Testis (tissue), 3 donors: ENCODE results near the gene CRK. TPM values are rescaled to one million over a fixed set of nuclear protein-coding genes. Genes with fewer than 3 reads are reported as not detected.

Experiments used
- DNase-seq: peaks from one replicate; pipeline ENCODE4 v3.0.0-alpha.2; 2019
- H3K27ac ChIP-seq, 2 donors: fragments of 200-600 bp; sonication (generic); one replicate each; pipeline ENCODE4 v1.5.1; 2019
- H3K27me3 ChIP-seq: fragments of 200-600 bp; sonication (generic); one replicate; pipeline ENCODE4 v1.5.1; 2019
- H3K36me3 ChIP-seq: fragments of 200-600 bp; sonication (generic); one replicate; pipeline ENCODE4 v1.5.1; 2017; ENCODE audit warnings: low read depth; ENCODE audit errors: missing control alignments
- H3K4me1 ChIP-seq: fragments of 200-600 bp; sonication (generic); one replicate; pipeline ENCODE4 v1.5.1; 2019
- H3K4me3 ChIP-seq, 2 donors: fragments of 200-600 bp; sonication (generic); one replicate each; pipeline ENCODE4 v1.5.1; 2017 to 2019
- H3K9me3 ChIP-seq: fragments of 200-600 bp; sonication (generic); one replicate; pipeline ENCODE4 v1.5.1; 2017
- POLR2A ChIP-seq: fragments of 450-650 bp; IDR thresholded peaks from one replicate; pipeline ENCODE4 v1.6.1; 2017; ENCODE audit warnings: antibody characterized with exemption, mild to moderate bottlenecking, moderate library complexity
- WGBS, 2 donors: methylation state at CpG; one replicate each; pipeline ENCODE4 v1.1.5; 2018; 5-methylcytosine and 5-hydroxymethylcytosine counted together
- intact Hi-C: fragments of 100-400 bp; cut with DNase I; formaldehyde crosslinking; loops from one replicate; pipeline ENCODE4 v1.15.1; 2023; ENCODE audit warnings: low total_unique reads
- polyA plus RNA-seq: library from polyadenylated mRNA; stranded (reverse); fragments of 350-450 nt; fragmentation: Illumina TruSeq; extraction: RNeasy Lipid Tissue Mini Kit (QIAGEN cat#74804); gene quantifications from one replicate; pipeline ENCODE4 v1.2.3, GENCODE V29; 2014; ENCODE audit warnings: low read depth, low replicate concordance; ENCODE audit not compliant: insufficient read depth
- total RNA-seq, 2 donors: library from RNA; depleted of rRNA; stranded (reverse); fragments of >200 nt; gene quantifications; one replicate each; pipeline ENCODE4 v1.2.3, GENCODE V29; 2016
- TF ChIP-seq, protein P1 (sequence below), 3 experiments: fragments of 450-650 bp in 2 of 3; fragments of 200-600 bp in 1 of 3; sonication (generic) in 1 of 3; IDR thresholded peaks; one replicate each; pipeline ENCODE4 v1.5.1; 2016 to 2019; ENCODE audit warnings: antibody characterized with exemption in 3 of 3, mild to moderate bottlenecking in 2 of 3, moderate library complexity in 1 of 3

Gene CRK
- total and polyA plus RNA-seq, 3 donors from 2014 or later: 45.7 to 79.1 (median 68.4) TPM

DNA sequence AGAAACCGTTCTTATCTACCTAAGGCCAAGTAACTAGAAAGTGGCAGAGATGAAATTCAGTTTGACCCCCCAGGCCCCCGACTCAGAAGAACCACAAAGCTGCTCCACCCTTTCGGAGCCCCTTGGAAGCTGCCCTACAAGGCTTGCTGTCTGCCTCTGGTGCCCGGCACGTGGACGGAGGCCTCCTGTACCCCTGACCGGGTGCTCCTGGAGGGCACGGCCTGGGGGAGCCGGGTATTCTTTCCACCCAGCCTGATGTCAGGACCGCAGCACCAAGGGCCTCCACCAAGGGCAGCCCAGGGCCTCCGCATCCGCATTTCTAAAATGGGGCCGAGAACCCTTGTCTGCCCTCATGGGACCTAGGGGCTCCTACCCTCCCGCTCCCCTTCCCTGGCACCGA lies 15.5 kb upstream of the CRK start:
- WGBS, 2 donors: 70 to 81% methylated on average over 13 to 15 of the region's 15 CpGs
- H3K27ac ChIP-seq: no peak overlapping the region
- intact Hi-C loops: no loop called here
- H3K4me1 ChIP-seq: peaks cover 4% of the 10 kb centered on the region
- no peaks in the 10 kb centered on the region for H3K36me3 ChIP-seq
- no peak for DNase-seq
- H3K9me3 ChIP-seq: no peaks in the 10 kb centered on the region
- peak overlapping the region in 1 of 2 donors; percentile 18 for H3K4me3 ChIP-seq
- no peak for TF ChIP-seq POLR2A
- TF ChIP-seq, protein P1, sequence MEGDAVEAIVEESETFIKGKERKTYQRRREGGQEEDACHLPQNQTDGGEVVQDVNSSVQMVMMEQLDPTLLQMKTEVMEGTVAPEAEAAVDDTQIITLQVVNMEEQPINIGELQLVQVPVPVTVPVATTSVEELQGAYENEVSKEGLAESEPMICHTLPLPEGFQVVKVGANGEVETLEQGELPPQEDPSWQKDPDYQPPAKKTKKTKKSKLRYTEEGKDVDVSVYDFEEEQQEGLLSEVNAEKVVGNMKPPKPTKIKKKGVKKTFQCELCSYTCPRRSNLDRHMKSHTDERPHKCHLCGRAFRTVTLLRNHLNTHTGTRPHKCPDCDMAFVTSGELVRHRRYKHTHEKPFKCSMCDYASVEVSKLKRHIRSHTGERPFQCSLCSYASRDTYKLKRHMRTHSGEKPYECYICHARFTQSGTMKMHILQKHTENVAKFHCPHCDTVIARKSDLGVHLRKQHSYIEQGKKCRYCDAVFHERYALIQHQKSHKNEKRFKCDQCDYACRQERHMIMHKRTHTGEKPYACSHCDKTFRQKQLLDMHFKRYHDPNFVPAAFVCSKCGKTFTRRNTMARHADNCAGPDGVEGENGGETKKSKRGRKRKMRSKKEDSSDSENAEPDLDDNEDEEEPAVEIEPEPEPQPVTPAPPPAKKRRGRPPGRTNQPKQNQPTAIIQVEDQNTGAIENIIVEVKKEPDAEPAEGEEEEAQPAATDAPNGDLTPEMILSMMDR (IDR thresholded peaks at IDR 0.05): no peak
- no peaks in the 10 kb centered on the region for H3K27me3 ChIP-seq

DNA sequence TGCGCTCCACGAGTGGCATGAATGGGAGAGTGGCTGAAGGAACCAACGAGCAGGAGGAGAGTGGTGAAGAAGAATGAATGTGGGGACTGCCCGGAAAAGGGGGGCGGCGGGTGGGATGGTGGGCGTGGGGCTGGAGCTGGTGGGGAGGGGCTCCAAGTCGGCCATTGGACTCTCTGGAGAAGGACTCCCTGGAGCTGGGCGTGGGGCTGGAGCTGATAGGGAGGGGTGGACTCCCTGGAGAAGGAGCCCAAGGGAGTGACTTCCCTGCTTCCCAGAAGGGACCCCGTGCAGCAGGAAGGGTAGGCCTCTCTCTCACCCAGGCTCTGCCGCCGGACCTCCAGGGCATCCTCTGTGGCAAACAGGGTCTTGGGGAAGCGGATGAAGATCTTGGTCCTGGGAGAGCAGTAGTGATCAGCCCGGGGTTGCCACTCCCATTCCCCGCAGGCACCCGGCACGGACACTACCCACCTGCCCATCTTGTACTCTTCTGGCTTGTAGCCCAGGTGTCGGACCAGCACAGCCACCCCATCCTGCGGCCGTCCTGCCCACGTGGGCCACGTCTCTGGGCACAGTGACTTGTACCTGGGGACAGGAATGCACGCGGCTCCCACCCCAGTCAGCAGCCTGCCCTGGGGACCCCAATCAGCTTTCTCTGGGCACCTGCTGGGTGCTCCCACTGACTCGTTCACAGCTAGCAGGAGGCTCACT lies 14.9 kb upstream of the CRK start:
- Histone ChIP-seq H3K9me3 (no peaks in the 10 kb centered on the region), H3K4me3 (no peak overlapping the region), H3K27ac (no peak overlapping the region), H3K4me1 (peaks cover 4% of the 10 kb centered on the region), H3K36me3 (no peaks in the 10 kb centered on the region), H3K27me3 (no peaks in the 10 kb centered on the region)
- WGBS, 2 donors: 83 to 86% methylated on average over 13 to 25 of the region's 25 CpGs
- no peak for DNase-seq
- TF ChIP-seq, protein P1 (IDR thresholded peaks at IDR 0.05): no peak
- no peak for TF ChIP-seq POLR2A
- intact Hi-C loops: no loop called here

DNA sequence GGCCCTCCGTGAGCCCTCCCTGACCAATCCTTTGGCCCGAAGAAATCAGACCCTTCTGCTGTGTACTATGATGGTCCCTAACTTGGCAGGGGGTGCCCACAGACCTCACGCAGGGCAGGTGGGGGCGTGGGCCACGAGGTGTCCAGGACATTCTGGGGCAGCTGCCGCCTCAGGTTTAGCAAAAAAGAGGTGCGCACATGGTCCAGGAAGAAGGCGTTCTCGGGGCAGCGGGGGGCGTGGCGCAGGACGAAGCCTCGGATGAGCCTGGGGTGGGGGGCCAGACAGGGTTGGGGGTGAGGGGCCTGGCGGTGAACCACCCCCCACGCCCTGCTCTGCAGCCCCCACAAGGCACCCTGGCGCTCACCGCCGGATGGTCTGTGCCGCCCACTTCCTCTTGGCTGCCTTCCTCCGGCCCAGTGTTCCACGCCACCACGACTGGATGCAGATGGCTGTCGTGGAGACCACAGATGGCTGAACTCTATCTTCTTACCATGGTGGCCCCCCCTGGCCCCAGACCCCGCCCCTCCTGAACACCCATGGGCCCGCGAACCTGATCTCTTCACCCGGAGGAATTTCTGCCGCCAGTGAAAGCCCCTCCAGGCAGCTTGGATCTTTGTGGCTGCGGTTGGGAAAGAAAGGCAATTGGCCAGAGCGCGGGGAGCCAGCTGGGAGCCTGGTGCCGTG lies 14.2 kb upstream of the CRK start:
- DNase-seq: no peak
- WGBS, 2 donors: 72 to 79% methylated on average over 28 to 31 of the region's 33 CpGs
- Histone ChIP-seq H3K27me3 (no peaks in the 10 kb centered on the region), H3K27ac (no peak overlapping the region), H3K4me3 (no peak overlapping the region), H3K4me1 (peaks cover 4% of the 10 kb centered on the region), H3K9me3 (no peaks in the 10 kb centered on the region), H3K36me3 (no peaks in the 10 kb centered on the region)
- no peak for TF ChIP-seq POLR2A
- TF ChIP-seq, protein P1 (IDR thresholded peaks at IDR 0.05): no peak
- intact Hi-C loops: no loop called here

DNA sequence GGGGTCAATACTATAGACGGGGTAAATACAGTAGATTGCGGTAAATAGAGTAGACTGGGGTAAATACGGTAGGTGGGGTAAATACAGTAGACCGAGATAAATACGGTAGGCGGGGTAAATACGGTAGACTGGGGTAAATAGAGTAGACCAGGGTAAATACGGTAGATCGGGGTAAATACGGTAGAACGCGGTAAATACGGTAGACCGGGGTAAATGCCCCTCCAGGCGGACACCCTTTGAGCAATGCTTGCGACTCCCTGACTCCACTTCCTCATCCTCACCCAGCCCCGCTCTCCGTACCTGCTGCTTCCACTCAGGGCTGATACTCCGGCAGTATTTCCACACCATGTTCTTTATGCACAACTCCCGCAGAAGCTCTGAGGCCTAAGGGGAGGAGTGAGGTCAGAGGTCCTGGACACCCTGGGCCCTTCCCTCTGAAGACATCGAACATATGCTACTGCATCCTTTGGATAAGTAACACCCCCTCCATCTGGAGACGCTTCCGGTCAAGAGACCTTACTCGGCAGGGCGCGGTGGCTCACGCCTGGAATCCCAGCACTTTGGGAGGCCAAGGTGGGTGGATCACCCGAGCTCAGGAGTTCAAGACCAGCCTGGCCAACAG lies 13.3 kb upstream of the CRK start:
- TF ChIP-seq, protein P1 (IDR thresholded peaks at IDR 0.05): no peak
- no peak for TF ChIP-seq POLR2A
- H3K27me3 ChIP-seq: no peaks in the 10 kb centered on the region
- intact Hi-C loops: no loop called here
- H3K4me1 ChIP-seq: no peaks in the 10 kb centered on the region
- H3K9me3 ChIP-seq: no peaks in the 10 kb centered on the region
- H3K36me3 ChIP-seq: no peaks in the 10 kb centered on the region
- no peak overlapping the region for H3K27ac ChIP-seq
- 66 to 69% methylated on average over 27 to 28 of the region's 28 CpGs for WGBS, 2 donors
- no peak for DNase-seq
- no peak overlapping the region for H3K4me3 ChIP-seq
